B cell (primary cell): ENCODE data around the gene NUDT6. TPM values are rescaled to one million over a fixed set of nuclear protein-coding genes. Genes with fewer than 3 reads are reported as not detected.

ENCODE experiments used
- ATAC-seq: fragments of 200-7000 bp; cut with Tn5 transposase; one replicate; pipeline ENCODE4 v1.10.0; 2021; ENCODE audit warnings: low read depth, mild to moderate bottlenecking, moderate number of reproducible peaks, moderate library complexity
- CTCF ChIA-PET: fragments of 350-600 bp; sonication (Branson Sonifier 250); formaldehyde crosslinking; loops from one replicate; lab custom pipeline; 2021; ENCODE audit warnings: antibody characterized with exemption, inconsistent platforms; lab: Charles Lee
- POLR2A ChIA-PET: fragments of 350-600 bp; sonication (Branson Sonifier 250); formaldehyde crosslinking; loops from one replicate; lab custom pipeline; 2021; ENCODE audit warnings: antibody characterized with exemption; lab: Charles Lee
- DNase-seq: peaks from one replicate; pipeline ENCODE4 v3.0.0; 2013
- H2AFZ ChIP-seq: 2 replicates; pipeline ENCODE4 v1.6.1; 2012; ENCODE audit warnings: mild to moderate bottlenecking, low read depth, low read length; ENCODE audit not compliant: insufficient read depth, poor library complexity, severe bottlenecking
- H3K27ac ChIP-seq, 2 donors: 1 replicate in 1 of 2; 2 replicates in 1 of 2; pipeline ENCODE4 v1.5.1; 2012 to 2013; ENCODE audit warnings: low read length in 2 of 2, mild to moderate bottlenecking in 2 of 2, moderate library complexity in 1 of 2
- H3K27me3 ChIP-seq, 4 experiments: fragments of 200-600 bp in 1 of 4; sonication (generic) in 1 of 4; replicated peaks in 1 of 4; 1 replicate in 2 of 4; 2 replicates in 2 of 4; pipeline versions ENCODE4 v1.6.1 to v1.7.0; 2013 to 2016; ENCODE audit warnings: low read length in 3 of 4, mild to moderate bottlenecking in 2 of 4, mixed read lengths in 1 of 4, moderate library complexity in 1 of 4; ENCODE audit not compliant: insufficient read depth in 4 of 4, control insufficient read depth in 3 of 4; ENCODE audit errors: control extremely low read depth in 1 of 4
- H3K36me3 ChIP-seq, 2 experiments: replicated peaks in 1 of 2; 1 replicate in 1 of 2; 2 replicates in 1 of 2; pipeline versions ENCODE4 v1.6.1 to v1.7.1; 2013; ENCODE audit warnings: low read length in 1 of 2; ENCODE audit not compliant: insufficient read depth in 2 of 2, control insufficient read depth in 1 of 2; ENCODE audit errors: control extremely low read depth in 1 of 2, extremely low read depth in 1 of 2
- H3K4me1 ChIP-seq, 2 donors: fragments of 200-600 bp in 1 of 2; sonication (generic) in 1 of 2; 1 replicate in 1 of 2; 2 replicates in 1 of 2; pipeline versions ENCODE4 v1.5.1 to v1.6.1; 2013 to 2017; ENCODE audit warnings: low read length in 2 of 2; ENCODE audit not compliant: control insufficient read depth in 2 of 2, insufficient read depth in 2 of 2
- H3K4me2 ChIP-seq: replicated peaks from 2 replicates; pipeline ENCODE3; 2012; ENCODE audit warnings: mild to moderate bottlenecking, low read depth, low read length; ENCODE audit not compliant: poor library complexity, severe bottlenecking
- H3K4me3 ChIP-seq, 5 experiments: fragments of 200-600 bp in 1 of 5; sonication (generic) in 1 of 5; 1 replicate in 3 of 5; 2 replicates in 2 of 5; pipeline versions ENCODE4 v1.5.1 to v1.7.0; 2011 to 2016; ENCODE audit warnings: low read length in 4 of 5, mild to moderate bottlenecking in 4 of 5, low read depth in 2 of 5, control low read depth in 1 of 5, moderate library complexity in 1 of 5; ENCODE audit not compliant: insufficient read depth in 1 of 5; ENCODE audit errors: control extremely low read depth in 1 of 5, extremely low read depth in 1 of 5
- H3K79me2 ChIP-seq: fragments of 200-600 bp; sonication (generic); one replicate; pipeline ENCODE4 v1.6.0; 2016; ENCODE audit warnings: low read length; ENCODE audit not compliant: control insufficient read depth, insufficient read depth
- H3K9ac ChIP-seq: fragments of 200-600 bp; sonication (generic); 2 replicates; pipeline ENCODE4 v1.6.1; 2017; ENCODE audit warnings: mild to moderate bottlenecking, low read length, moderate library complexity
- H3K9me3 ChIP-seq, 3 donors: one replicate each; pipeline versions ENCODE4 v1.6.1 to v1.7.1; 2013; ENCODE audit warnings: low read length in 2 of 3; ENCODE audit not compliant: control insufficient read depth in 2 of 3, insufficient read depth in 1 of 3; ENCODE audit errors: control extremely low read depth in 1 of 3
- H4K20me1 ChIP-seq: 2 replicates; pipeline ENCODE4 v1.6.0; 2012; ENCODE audit warnings: mild to moderate bottlenecking, low read length; ENCODE audit not compliant: insufficient read depth, control insufficient read depth, poor library complexity, severe bottlenecking
- H3K27ac Mint-ChIP-seq: one replicate; pipeline ENCODE4 v1.8.0; 2021; ENCODE audit warnings: mixed read lengths
- H3K27me3 Mint-ChIP-seq: one replicate; pipeline ENCODE4 v1.8.0; 2021; ENCODE audit warnings: mixed read lengths
- H3K4me1 Mint-ChIP-seq: one replicate; pipeline ENCODE4 v1.8.0; 2021; ENCODE audit warnings: mixed read lengths
- H3K4me3 Mint-ChIP-seq: one replicate; pipeline ENCODE4 v1.8.0; 2021; ENCODE audit warnings: mixed read lengths
- H3K9me3 Mint-ChIP-seq: one replicate; pipeline ENCODE4 v1.8.0; 2022; ENCODE audit warnings: mixed read lengths; ENCODE audit not compliant: insufficient read depth
- EZH2 ChIP-seq: IDR thresholded peaks from 2 replicates; pipeline ENCODE4 v1.6.1; 2012; ENCODE audit warnings: borderline replicate concordance, low read depth, mild to moderate bottlenecking, moderate library complexity, low read length; ENCODE audit not compliant: insufficient read depth, poor library complexity, severe bottlenecking
- WGBS: methylation state at CpG from one replicate; pipeline ENCODE4 v1.1.5; 2013; ENCODE audit warnings: missing lambda C conversion rate; ENCODE audit not compliant: insufficient coverage; 5-methylcytosine and 5-hydroxymethylcytosine counted together
- intact Hi-C: fragments of 100-400 bp; cut with micrococcal nuclease; formaldehyde crosslinking; loops from one replicate; pipeline ENCODE4 v1.10.0; 2022
- polyA plus RNA-seq: library from polyadenylated mRNA; depleted of rRNA; stranded (reverse); fragments of >200 nt; gene quantifications from 2 replicates; pipeline ENCODE4 v1.2.3, GENCODE V29; 2012
- total RNA-seq, 2 donors: library from RNA; stranded (reverse); fragments of 120-200 nt in 1 of 2; gene quantifications; 1 replicate in 1 of 2; 2 replicates in 1 of 2; pipeline versions ENCODE4 v1.2.3 to v1.2.4, GENCODE V29; 2013 to 2022
- TF ChIP-seq, protein P1 (sequence below): fragments of 200-600 bp; IDR thresholded peaks from one replicate; pipeline ENCODE4 v1.8.0; 2022; ENCODE audit warnings: antibody characterized with exemption, mild to moderate bottlenecking

The NUDT6 gene
- total and polyA plus RNA-seq, 2 donors (not counting 1 experiment from before 2014, with no cell fraction given), result 2.4 to 3.4 TPM

DNA sequence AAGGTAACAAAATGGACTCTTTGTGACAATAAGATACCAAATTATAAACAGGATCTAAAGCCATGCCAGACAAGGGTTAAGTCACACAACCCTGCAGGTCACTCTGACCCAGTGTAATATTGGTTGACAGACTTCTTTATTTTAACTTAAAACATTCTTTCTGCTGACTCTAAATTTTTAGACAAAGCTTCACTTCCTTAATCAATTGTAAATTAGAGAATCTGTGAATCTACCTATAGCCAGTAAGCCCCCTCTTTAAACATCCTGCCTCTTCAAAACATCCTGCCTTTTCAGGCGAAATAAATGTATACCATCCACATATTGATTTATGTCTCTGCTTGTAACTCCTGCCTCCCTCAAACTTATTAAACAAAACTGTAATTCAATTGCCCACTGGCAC is 14.2 kb downstream of the NUDT6 start:
- intact Hi-C loops, result no loop called here
- Histone ChIP-seq H3K4me1 (no peaks in the 10 kb centered on the region), H3K9ac (no peak overlapping the region), H3K27me3 (no peaks in the 10 kb centered on the region), H2AFZ (no peak overlapping the region), H4K20me1 (no peaks in the 10 kb centered on the region), H3K9me3 (no peaks in the 10 kb centered on the region), H3K4me3 (no peak overlapping the region), H3K27ac (no peak overlapping the region), H3K36me3 (no peaks in the 10 kb centered on the region), H3K79me2 (no peaks in the 10 kb centered on the region), H3K4me2 (no peak overlapping the region)
- POLR2A ChIA-PET, result no interaction called here
- CTCF ChIA-PET, result no interaction called here
- Mint-ChIP-seq H3K4me3 (no peak overlapping the region), H3K27ac (no peak overlapping the region), H3K9me3 (no peaks in the 10 kb centered on the region), H3K27me3 (no peaks in the 10 kb centered on the region), H3K4me1 (no peaks in the 10 kb centered on the region)
- DNase-seq (no peak), ATAC-seq (no peak)
- 100% methylated on average over 1 of the region's 1 CpG for WGBS
- TF ChIP-seq, protein P1, sequence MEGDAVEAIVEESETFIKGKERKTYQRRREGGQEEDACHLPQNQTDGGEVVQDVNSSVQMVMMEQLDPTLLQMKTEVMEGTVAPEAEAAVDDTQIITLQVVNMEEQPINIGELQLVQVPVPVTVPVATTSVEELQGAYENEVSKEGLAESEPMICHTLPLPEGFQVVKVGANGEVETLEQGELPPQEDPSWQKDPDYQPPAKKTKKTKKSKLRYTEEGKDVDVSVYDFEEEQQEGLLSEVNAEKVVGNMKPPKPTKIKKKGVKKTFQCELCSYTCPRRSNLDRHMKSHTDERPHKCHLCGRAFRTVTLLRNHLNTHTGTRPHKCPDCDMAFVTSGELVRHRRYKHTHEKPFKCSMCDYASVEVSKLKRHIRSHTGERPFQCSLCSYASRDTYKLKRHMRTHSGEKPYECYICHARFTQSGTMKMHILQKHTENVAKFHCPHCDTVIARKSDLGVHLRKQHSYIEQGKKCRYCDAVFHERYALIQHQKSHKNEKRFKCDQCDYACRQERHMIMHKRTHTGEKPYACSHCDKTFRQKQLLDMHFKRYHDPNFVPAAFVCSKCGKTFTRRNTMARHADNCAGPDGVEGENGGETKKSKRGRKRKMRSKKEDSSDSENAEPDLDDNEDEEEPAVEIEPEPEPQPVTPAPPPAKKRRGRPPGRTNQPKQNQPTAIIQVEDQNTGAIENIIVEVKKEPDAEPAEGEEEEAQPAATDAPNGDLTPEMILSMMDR, result no peak
- TF ChIP-seq EZH2, result no peak

DNA sequence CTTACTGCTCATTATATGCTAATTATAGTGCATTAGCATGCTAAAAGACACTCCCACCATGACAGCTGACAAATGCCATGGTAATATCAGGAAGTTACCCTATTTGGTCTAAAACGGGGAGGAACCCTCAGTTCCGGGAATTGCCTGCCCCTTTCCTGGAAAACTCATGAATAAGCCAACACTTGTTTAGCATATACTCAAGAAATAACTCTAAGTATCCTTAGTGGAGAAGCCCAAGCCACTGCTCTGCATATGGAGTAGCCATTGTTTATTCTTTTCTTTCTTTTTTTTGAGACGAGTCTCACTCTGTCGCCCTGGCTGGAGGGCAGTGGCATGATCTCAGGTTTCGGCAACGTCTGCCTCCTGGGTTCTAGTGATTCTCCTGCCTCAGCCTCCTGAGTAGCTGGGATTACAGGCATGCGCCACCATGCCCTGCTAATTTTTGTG is 15.5 kb downstream of the NUDT6 start:
- Histone ChIP-seq H3K27ac (no peak overlapping the region), H3K4me3 (no peak overlapping the region), H3K36me3 (no peaks in the 10 kb centered on the region), H3K27me3 (no peaks in the 10 kb centered on the region), H2AFZ (no peak overlapping the region), H3K4me2 (no peak overlapping the region), H3K9me3 (no peaks in the 10 kb centered on the region), H4K20me1 (no peaks in the 10 kb centered on the region), H3K79me2 (no peaks in the 10 kb centered on the region), H3K4me1 (no peaks in the 10 kb centered on the region), H3K9ac (no peak overlapping the region)
- Mint-ChIP-seq H3K27ac (no peak overlapping the region), H3K4me1 (no peaks in the 10 kb centered on the region), H3K4me3 (no peak overlapping the region), H3K27me3 (no peaks in the 10 kb centered on the region), H3K9me3 (no peaks in the 10 kb centered on the region)
- intact Hi-C loops, result no loop called here
- 100% methylated on average over 6 of the region's 7 CpGs for WGBS
- no peak for ATAC-seq
- CTCF ChIA-PET, result no interaction called here
- POLR2A ChIA-PET, result no interaction called here
- DNase-seq, result no peak
- TF ChIP-seq, protein P1, result no peak
- no peak for TF ChIP-seq EZH2
